ENCODE results near the gene CGRRF1. TPM values are rescaled to one million over a fixed set of nuclear protein-coding genes. Genes with fewer than 3 reads are reported as not detected.
A peak's percentile ranks its signal among the peaks of the same experiment; 100 is the strongest.

CGRRF1 gene
- total and polyA plus RNA-seq, 2 of the 13 experiments (the other 11 are each of a cell fraction or from before 2014, with no cell fraction given): 16.8 to 18.2 TPM

DNA sequence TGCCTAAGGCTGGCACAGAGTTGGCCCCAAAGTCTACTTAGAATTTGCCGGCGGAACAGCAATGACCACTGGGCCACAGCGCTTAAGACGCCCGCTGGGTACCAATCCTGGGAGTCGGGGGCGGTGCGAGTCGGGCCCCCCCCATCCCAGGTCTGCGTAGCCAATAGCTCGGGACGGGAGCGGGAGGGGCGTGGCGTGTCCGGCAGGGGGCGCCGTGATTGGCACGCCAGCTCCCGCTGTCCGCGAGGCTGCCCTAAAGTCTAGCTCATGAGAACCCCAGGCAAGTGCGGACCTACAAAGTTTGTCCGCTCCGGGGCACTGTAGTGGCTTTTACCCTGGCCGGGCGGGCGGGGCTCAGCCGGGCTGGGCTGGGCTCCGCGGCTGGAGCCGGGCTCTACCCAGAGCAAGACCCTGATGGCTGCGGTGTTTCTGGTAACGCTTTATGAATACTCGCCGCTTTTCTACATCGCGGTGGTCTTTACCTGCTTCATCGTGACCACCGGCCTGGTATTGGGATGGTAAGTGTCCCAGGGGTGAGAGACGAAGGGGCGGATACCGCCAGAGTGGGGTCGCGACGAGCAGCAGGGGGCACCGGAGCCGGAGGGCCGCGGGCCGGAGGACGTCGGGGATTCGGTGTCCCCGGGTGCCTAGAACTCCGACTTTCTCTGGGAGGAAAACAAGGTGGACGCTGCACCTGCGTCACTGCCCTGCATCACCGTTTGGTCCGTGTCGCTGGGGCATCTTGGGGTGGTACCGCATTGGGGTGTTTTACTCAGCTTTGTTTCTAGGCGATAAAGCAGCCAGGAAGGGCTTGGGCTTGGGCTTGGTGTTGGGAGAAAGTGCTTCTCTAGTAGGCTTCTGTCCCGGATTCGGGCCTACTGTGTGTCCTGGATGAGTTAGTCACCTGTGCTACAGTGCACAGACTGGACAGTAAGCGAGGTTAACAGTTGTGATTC is at the start of gene CGRRF1 (continued):
- TF ChIP-seq ZSCAN9 (CRISPR knock-in tag; IDR thresholded peaks at IDR 0.05; ENCODE audit: borderline replicate concordance) (peak; percentile 72), DNMT1 (CRISPR knock-in tag; IDR thresholded peaks at IDR 0.05) (no peak), MEIS1 (CRISPR knock-in tag; IDR thresholded peaks at IDR 0.05; ENCODE audit: borderline replicate concordance) (peak; percentile 87), EEA1 (CRISPR knock-in tag; IDR thresholded peaks at IDR 0.05; ENCODE audit: borderline replicate concordance) (no peak), ZNF562 (CRISPR knock-in tag; IDR thresholded peaks at IDR 0.05; ENCODE audit: borderline replicate concordance) (no peak), MAZ (IDR thresholded peaks at IDR 0.05; ENCODE audit: borderline replicate concordance, low read depth, low read length) (peak; percentile 74), MAZ (CRISPR knock-in tag; IDR thresholded peaks at IDR 0.05; ENCODE audit: low read depth) (peak; percentile 88), GABPA (IDR thresholded peaks at IDR 0.05; ENCODE audit: low read depth, low read length) (no peak), GABPA (CRISPR knock-in tag; IDR thresholded peaks at IDR 0.05; ENCODE audit: low read depth) (peak; percentile 53; the same call in 1 of the 2 replicates), KMT2A (CRISPR knock-in tag; IDR thresholded peaks at IDR 0.05) (peak; percentile 93), ZNF292 (CRISPR knock-in tag; IDR thresholded peaks at IDR 0.05; ENCODE audit: borderline replicate concordance, low read depth) (peak; percentile 79; the same call in 1 of the 2 replicates), FOXC1 (CRISPR knock-in tag; IDR thresholded peaks at IDR 0.05; ENCODE audit: borderline replicate concordance) (peak; percentile 77; the same call in 1 of the 2 replicates), ZNF274 (CRISPR knock-in tag; IDR thresholded peaks at IDR 0.05) (peak; percentile 89; the same call in 1 of the 2 replicates), HNRNPUL1 (IDR thresholded peaks at IDR 0.05; ENCODE audit: low read depth, low read length) (no peak), CREB1 (IDR thresholded peaks at IDR 0.05) (peak; percentile 46), CREB1 (CRISPR knock-in tag; IDR thresholded peaks at IDR 0.05) (peak; percentile 58; the same call in 1 of the 2 replicates), ZNF589 (CRISPR knock-in tag; conservative IDR thresholded peaks at IDR 0.05) (peak; percentile 45; the same call in 1 of the 2 replicates), FOXK1 (CRISPR knock-in tag; IDR thresholded peaks at IDR 0.05; ENCODE audit: borderline replicate concordance, low read depth) (peak; percentile 58; the same call in 1 of the 2 replicates), GABPB1 (CRISPR knock-in tag; IDR thresholded peaks at IDR 0.05) (peak; percentile 82), ZNF337 (CRISPR knock-in tag; IDR thresholded peaks at IDR 0.05; ENCODE audit: borderline replicate concordance, low read depth) (peak; percentile 74; the same call in 1 of the 2 replicates)
- TF ChIP-seq, protein P1, sequence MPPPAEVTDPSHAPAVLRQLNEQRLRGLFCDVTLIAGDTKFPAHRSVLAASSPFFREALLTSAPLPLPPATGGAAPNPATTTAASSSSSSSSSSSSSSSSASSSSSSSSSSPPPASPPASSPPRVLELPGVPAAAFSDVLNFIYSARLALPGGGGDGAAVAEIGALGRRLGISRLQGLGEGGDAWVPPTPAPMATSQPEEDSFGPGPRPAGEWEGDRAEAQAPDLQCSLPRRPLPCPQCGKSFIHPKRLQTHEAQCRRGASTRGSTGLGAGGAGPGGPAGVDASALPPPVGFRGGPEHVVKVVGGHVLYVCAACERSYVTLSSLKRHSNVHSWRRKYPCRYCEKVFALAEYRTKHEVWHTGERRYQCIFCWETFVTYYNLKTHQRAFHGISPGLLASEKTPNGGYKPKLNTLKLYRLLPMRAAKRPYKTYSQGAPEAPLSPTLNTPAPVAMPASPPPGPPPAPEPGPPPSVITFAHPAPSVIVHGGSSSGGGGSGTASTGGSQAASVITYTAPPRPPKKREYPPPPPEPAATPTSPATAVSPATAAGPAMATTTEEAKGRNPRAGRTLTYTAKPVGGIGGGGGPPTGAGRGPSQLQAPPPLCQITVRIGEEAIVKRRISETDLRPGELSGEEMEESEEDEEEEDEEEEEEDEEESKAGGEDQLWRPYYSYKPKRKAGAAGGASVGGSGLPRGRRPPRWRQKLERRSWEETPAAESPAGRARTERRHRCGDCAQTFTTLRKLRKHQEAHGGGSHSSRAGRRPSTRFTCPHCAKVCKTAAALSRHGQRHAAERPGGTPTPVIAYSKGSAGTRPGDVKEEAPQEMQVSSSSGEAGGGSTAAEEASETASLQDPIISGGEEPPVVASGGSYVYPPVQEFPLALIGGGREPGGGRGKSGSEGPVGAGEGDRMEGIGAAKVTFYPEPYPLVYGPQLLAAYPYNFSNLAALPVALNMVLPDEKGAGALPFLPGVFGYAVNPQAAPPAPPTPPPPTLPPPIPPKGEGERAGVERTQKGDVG (CRISPR knock-in tag; IDR thresholded peaks at IDR 0.05; ENCODE audit: borderline replicate concordance): 0 out of 2 replicates have a peak, but pooled peaks have one; percentile 26
- TF ChIP-seq, protein P2, sequence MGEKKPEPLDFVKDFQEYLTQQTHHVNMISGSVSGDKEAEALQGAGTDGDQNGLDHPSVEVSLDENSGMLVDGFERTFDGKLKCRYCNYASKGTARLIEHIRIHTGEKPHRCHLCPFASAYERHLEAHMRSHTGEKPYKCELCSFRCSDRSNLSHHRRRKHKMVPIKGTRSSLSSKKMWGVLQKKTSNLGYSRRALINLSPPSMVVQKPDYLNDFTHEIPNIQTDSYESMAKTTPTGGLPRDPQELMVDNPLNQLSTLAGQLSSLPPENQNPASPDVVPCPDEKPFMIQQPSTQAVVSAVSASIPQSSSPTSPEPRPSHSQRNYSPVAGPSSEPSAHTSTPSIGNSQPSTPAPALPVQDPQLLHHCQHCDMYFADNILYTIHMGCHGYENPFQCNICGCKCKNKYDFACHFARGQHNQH (CRISPR knock-in tag; IDR thresholded peaks at IDR 0.05): peak; percentile 71; the same call in 1 of the 2 replicates

Data from HepG2 (cell line).